Astrocyte (in vitro differentiated cells and primary cell): ENCODE results near the gene PIK3C2B. TPM values are rescaled to one million over a fixed set of nuclear protein-coding genes. Genes with fewer than 3 reads are reported as not detected.

Experiments
- DNase-seq: peaks from one replicate; pipeline ENCODE4 v3.0.0-alpha.2; 2010; ENCODE audit warnings: low read depth
- FAIRE-seq: peaks from 2 replicates; lab custom pipeline; 2011; peaks lifted over from hg19 to GRCh38; lab: Jason Lieb, UNC
- H2AFZ ChIP-seq: 2 replicates; pipeline ENCODE4 v1.6.0; 2012; ENCODE audit warnings: low read depth, low read length, inconsistent platforms
- H3K27ac ChIP-seq: 2 replicates; pipeline ENCODE4 v1.5.1; 2011; ENCODE audit warnings: low read depth, low read length, inconsistent platforms
- H3K27me3 ChIP-seq: 2 replicates; pipeline ENCODE4 v1.6.0; 2011; ENCODE audit warnings: low read length, inconsistent platforms; ENCODE audit not compliant: insufficient read depth
- H3K36me3 ChIP-seq: 2 replicates; pipeline ENCODE4 v1.5.1; 2011; ENCODE audit warnings: low read length, inconsistent platforms; ENCODE audit not compliant: insufficient read depth
- H3K4me1 ChIP-seq: 2 replicates; pipeline ENCODE4 v1.5.1; 2011; ENCODE audit warnings: low read length, inconsistent platforms; ENCODE audit not compliant: insufficient read depth
- H3K4me2 ChIP-seq: 2 replicates; pipeline ENCODE4 v1.6.0; 2012; ENCODE audit warnings: low read length, inconsistent platforms
- H3K4me3 ChIP-seq: 2 replicates; pipeline ENCODE4 v1.5.1; 2011; ENCODE audit warnings: low read depth, mild to moderate bottlenecking, low read length, inconsistent platforms; ENCODE audit not compliant: insufficient read depth
- H3K79me2 ChIP-seq: 2 replicates; pipeline ENCODE4 v1.6.0; 2012; ENCODE audit warnings: mild to moderate bottlenecking, low read length, inconsistent platforms; ENCODE audit not compliant: insufficient read depth
- H3K9ac ChIP-seq: 2 replicates; pipeline ENCODE4 v1.6.0; 2012; ENCODE audit warnings: mild to moderate bottlenecking, low read length, inconsistent platforms
- H3K9me3 ChIP-seq: 2 replicates; pipeline ENCODE4 v1.5.1; 2012; ENCODE audit warnings: low read depth, mild to moderate bottlenecking, low read length, inconsistent platforms; ENCODE audit not compliant: insufficient read depth
- H4K20me1 ChIP-seq: 2 replicates; pipeline ENCODE4 v1.6.0; 2012; ENCODE audit warnings: low read length, inconsistent platforms; ENCODE audit not compliant: insufficient read depth
- H3K27ac Mint-ChIP-seq: one replicate; pipeline ENCODE4 v1.8.0; 2021; ENCODE audit warnings: mild to moderate bottlenecking, mixed read lengths; ENCODE audit not compliant: unreplicated experiment
- H3K27me3 Mint-ChIP-seq: one replicate; pipeline ENCODE4 v1.8.0; 2021; ENCODE audit warnings: low read depth, mixed read lengths; ENCODE audit not compliant: unreplicated experiment
- H3K36me3 Mint-ChIP-seq: one replicate; pipeline ENCODE4 v1.8.0; 2021; ENCODE audit warnings: low read depth, mixed read lengths; ENCODE audit not compliant: unreplicated experiment
- H3K4me1 Mint-ChIP-seq: one replicate; pipeline ENCODE4 v1.8.0; 2021; ENCODE audit warnings: low read depth, mixed read lengths; ENCODE audit not compliant: unreplicated experiment
- H3K4me3 Mint-ChIP-seq: one replicate; pipeline ENCODE4 v1.8.0; 2021; ENCODE audit warnings: mild to moderate bottlenecking, moderate library complexity, mixed read lengths; ENCODE audit not compliant: unreplicated experiment
- H3K9me3 Mint-ChIP-seq: one replicate; pipeline ENCODE4 v1.8.0; 2021; ENCODE audit warnings: mild to moderate bottlenecking, mixed read lengths; ENCODE audit not compliant: unreplicated experiment
- EZH2 ChIP-seq: IDR thresholded peaks from 2 replicates; pipeline ENCODE4 v1.6.1; 2012; ENCODE audit warnings: mild to moderate bottlenecking, low read length, inconsistent platforms; ENCODE audit not compliant: insufficient read depth
- total RNA-seq: library from RNA; stranded (reverse); gene quantifications from 2 replicates; pipeline ENCODE4 v1.2.1, GENCODE V29; 2021
- TF ChIP-seq, protein P1 (sequence below): IDR thresholded peaks from 2 replicates; pipeline ENCODE4 v1.5.1; 2011; ENCODE audit warnings: low read depth, mild to moderate bottlenecking, inconsistent platforms, low read length, moderate library complexity; ENCODE audit not compliant: insufficient read depth

PIK3C2B gene
- total RNA-seq, 1 donor from 2014 or later, result 19.3 TPM

DNA sequence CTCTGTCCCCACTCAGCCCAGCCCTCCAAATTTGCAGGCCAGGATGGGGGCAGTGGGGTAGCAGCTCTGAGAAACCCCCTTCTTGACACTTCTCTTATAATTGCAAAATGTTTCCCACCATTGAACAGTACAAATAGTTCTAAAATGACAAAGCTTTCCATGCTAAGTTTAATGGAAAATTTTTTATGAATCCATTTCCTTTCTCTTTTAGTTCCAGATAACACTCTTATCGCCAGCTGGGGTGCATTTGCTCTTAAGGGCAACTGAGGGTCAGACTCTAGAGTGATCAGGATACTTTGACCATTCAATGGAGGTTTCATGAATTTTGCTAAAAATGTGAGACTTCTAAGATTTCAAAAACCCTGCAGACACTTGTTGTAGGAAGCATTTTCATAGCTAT is 29.9 kb downstream of the PIK3C2B start:
- no peak for TF ChIP-seq EZH2
- TF ChIP-seq, protein P1, sequence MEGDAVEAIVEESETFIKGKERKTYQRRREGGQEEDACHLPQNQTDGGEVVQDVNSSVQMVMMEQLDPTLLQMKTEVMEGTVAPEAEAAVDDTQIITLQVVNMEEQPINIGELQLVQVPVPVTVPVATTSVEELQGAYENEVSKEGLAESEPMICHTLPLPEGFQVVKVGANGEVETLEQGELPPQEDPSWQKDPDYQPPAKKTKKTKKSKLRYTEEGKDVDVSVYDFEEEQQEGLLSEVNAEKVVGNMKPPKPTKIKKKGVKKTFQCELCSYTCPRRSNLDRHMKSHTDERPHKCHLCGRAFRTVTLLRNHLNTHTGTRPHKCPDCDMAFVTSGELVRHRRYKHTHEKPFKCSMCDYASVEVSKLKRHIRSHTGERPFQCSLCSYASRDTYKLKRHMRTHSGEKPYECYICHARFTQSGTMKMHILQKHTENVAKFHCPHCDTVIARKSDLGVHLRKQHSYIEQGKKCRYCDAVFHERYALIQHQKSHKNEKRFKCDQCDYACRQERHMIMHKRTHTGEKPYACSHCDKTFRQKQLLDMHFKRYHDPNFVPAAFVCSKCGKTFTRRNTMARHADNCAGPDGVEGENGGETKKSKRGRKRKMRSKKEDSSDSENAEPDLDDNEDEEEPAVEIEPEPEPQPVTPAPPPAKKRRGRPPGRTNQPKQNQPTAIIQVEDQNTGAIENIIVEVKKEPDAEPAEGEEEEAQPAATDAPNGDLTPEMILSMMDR, result no peak
- no peak for FAIRE-seq
- H3K4me1 ChIP-seq, result peaks cover 3% of the 10 kb centered on the region
- H3K4me1 Mint-ChIP-seq, result peaks cover 15% of the 10 kb centered on the region
- no peak overlapping the region for H3K27ac Mint-ChIP-seq
- DNase-seq, result no peak
- no peak overlapping the region for H3K4me2 ChIP-seq
- no peaks in the 10 kb centered on the region for H3K27me3 Mint-ChIP-seq
- no peak overlapping the region for H2AFZ ChIP-seq
- H3K9me3 ChIP-seq, result no peaks in the 10 kb centered on the region
- no peaks in the 10 kb centered on the region for H3K79me2 ChIP-seq
- peaks cover 3% of the 10 kb centered on the region for H4K20me1 ChIP-seq
- H3K36me3 ChIP-seq, result no peaks in the 10 kb centered on the region
- no peak overlapping the region for H3K27ac ChIP-seq
- H3K27me3 ChIP-seq, result peaks cover 3% of the 10 kb centered on the region
- H3K4me3 Mint-ChIP-seq, result no peak overlapping the region
- no peak overlapping the region for H3K4me3 ChIP-seq
- peaks cover 4% of the 10 kb centered on the region for H3K9me3 Mint-ChIP-seq
- H3K9ac ChIP-seq, result no peak overlapping the region
- H3K36me3 Mint-ChIP-seq, result peaks cover 43% of the 10 kb centered on the region

GRCh38 chr1:204464187-204464631 is 30.4 kb downstream of the PIK3C2B start:
- Histone ChIP-seq H3K9ac (no peak overlapping the region), H3K27me3 (peaks cover 3% of the 10 kb centered on the region), H3K36me3 (no peaks in the 10 kb centered on the region), H2AFZ (no peak overlapping the region), H3K79me2 (no peaks in the 10 kb centered on the region), H3K4me2 (no peak overlapping the region), H3K9me3 (no peaks in the 10 kb centered on the region), H4K20me1 (peaks cover 3% of the 10 kb centered on the region), H3K4me3 (no peak overlapping the region), H3K27ac (no peak overlapping the region), H3K4me1 (peaks cover 3% of the 10 kb centered on the region)
- H3K27ac Mint-ChIP-seq, result no peak overlapping the region
- no peak overlapping the region for H3K4me3 Mint-ChIP-seq
- FAIRE-seq (no peak), DNase-seq (no peak)
- H3K9me3 Mint-ChIP-seq, result peaks cover 4% of the 10 kb centered on the region
- TF ChIP-seq EZH2, result no peak
- TF ChIP-seq, protein P1, result no peak
- peaks cover 15% of the 10 kb centered on the region for H3K4me1 Mint-ChIP-seq
- H3K36me3 Mint-ChIP-seq, result peaks cover 47% of the 10 kb centered on the region
- H3K27me3 Mint-ChIP-seq, result peaks cover 2% of the 10 kb centered on the region

GRCh38 chr1:204463125-204464060 is 31.2 kb downstream of the PIK3C2B start:
- FAIRE-seq (no peak), DNase-seq (no peak)
- no peaks in the 10 kb centered on the region for H3K79me2 ChIP-seq
- peaks cover 3% of the 10 kb centered on the region for H4K20me1 ChIP-seq
- H2AFZ ChIP-seq, result no peak overlapping the region
- Mint-ChIP-seq H3K9me3 (peaks cover 4% of the 10 kb centered on the region), H3K27ac (no peak overlapping the region), H3K4me1 (peaks cover 15% of the 10 kb centered on the region), H3K36me3 (peaks cover 44% of the 10 kb centered on the region), H3K27me3 (peaks cover 3% of the 10 kb centered on the region), H3K4me3 (no peak overlapping the region)
- H3K9ac ChIP-seq, result no peak overlapping the region
- no peak overlapping the region for H3K4me3 ChIP-seq
- H3K27ac ChIP-seq, result no peak overlapping the region
- peaks cover 3% of the 10 kb centered on the region for H3K4me1 ChIP-seq
- TF ChIP-seq, protein P1, result no peak
- TF ChIP-seq EZH2, result no peak
- H3K4me2 ChIP-seq, result no peak overlapping the region
- H3K27me3 ChIP-seq, result peaks cover 3% of the 10 kb centered on the region
- no peaks in the 10 kb centered on the region for H3K9me3 ChIP-seq
- no peaks in the 10 kb centered on the region for H3K36me3 ChIP-seq
